CD4-positive, alpha-beta T cell treated with Interleukin-21 for 1 hour (primary cell): Measurements from ENCODE around the gene ARL14EPL.

ENCODE experiments used
- DNase-seq: peaks from one replicate; pipeline ENCODE4 v3.0.0-alpha.2; 2020

ARL14EPL gene

GRCh38 chr5:116032094-116032517 lies at the start of gene ARL14EPL:
Gene ARL14EPL (plus strand): TSS chr5:116032472. CDS start chr5:116051466, 18,994 bp downstream.
- DNase-seq: peak; percentile 11

GRCh38 chr5:115983519-115983918 lies 48.8 kb upstream of the ARL14EPL start:
- no peak for DNase-seq

GRCh38 chr5:115985802-115986757 lies 46.2 kb upstream of the ARL14EPL start:
- DNase-seq: no peak

- no peak for DNase-seq
Measured at GRCh38 chr5:115988002-115988401, 44.3 kb upstream of the ARL14EPL start.

GRCh38 chr5:115992848-115993350 lies 39.4 kb upstream of the ARL14EPL start:
- DNase-seq: no peak

GRCh38 chr5:115995351-115995750 lies 36.9 kb upstream of the ARL14EPL start:
- no peak for DNase-seq

- no peak for DNase-seq
Measured at GRCh38 chr5:116002116-116002906, 30.0 kb upstream of the ARL14EPL start.

- no peak for DNase-seq
Measured at GRCh38 chr5:116004248-116004647, 28.0 kb upstream of the ARL14EPL start.

- no peak for DNase-seq
Measured at GRCh38 chr5:116009806-116010205, 22.5 kb upstream of the ARL14EPL start.

- no peak for DNase-seq
Measured at GRCh38 chr5:116011046-116011445, 21.2 kb upstream of the ARL14EPL start.

- DNase-seq: no peak
Measured at GRCh38 chr5:116013207-116013785, 19.0 kb upstream of the ARL14EPL start.

GRCh38 chr5:116013936-116014335 lies 18.3 kb upstream of the ARL14EPL start:
- DNase-seq: no peak

GRCh38 chr5:116023619-116024018 lies 8.7 kb upstream of the ARL14EPL start:
- DNase-seq: no peak

GRCh38 chr5:116025866-116026265 lies 6.4 kb upstream of the ARL14EPL start:
- no peak for DNase-seq

GRCh38 chr5:116032991-116033390 lies 719 bp downstream of the ARL14EPL start:
- no peak for DNase-seq

- no peak for DNase-seq
Measured at GRCh38 chr5:116035123-116035522, 2.9 kb downstream of the ARL14EPL start.

- no peak for DNase-seq
Measured at GRCh38 chr5:116037236-116037822, 5.1 kb downstream of the ARL14EPL start.

- DNase-seq: peak; percentile 2
Measured at GRCh38 chr5:116038817-116039216, 6.5 kb downstream of the ARL14EPL start.

GRCh38 chr5:116042375-116042774 lies 10.1 kb downstream of the ARL14EPL start:
- DNase-seq: no peak

- no peak for DNase-seq
Measured at GRCh38 chr5:116044073-116044472, 11.8 kb downstream of the ARL14EPL start.

GRCh38 chr5:116045821-116046220 lies 13.5 kb downstream of the ARL14EPL start:
- no peak for DNase-seq

- no peak for DNase-seq
Measured at GRCh38 chr5:116046261-116046660, 14.0 kb downstream of the ARL14EPL start.

- DNase-seq: no peak
Measured at GRCh38 chr5:116046823-116047222, 14.6 kb downstream of the ARL14EPL start.
